Measurements from ENCODE around the gene GYG2. TPM values are rescaled to one million over a fixed set of nuclear protein-coding genes. Genes with fewer than 3 reads are reported as not detected.

The GYG2 gene
- total RNA-seq: 10.5 TPM

GRCh38 chrX:2828344-2828958, at the start of gene GYG2:
TSS of gene GYG2 (plus strand) at chrX:2828930. CDS start at chrX:2830189, 1,259 bp downstream.

GRCh38 chrX:2928583-2929434, 100.1 kb downstream of the GYG2 start, which contains the start of gene ARSD:
TSS of gene ARSD (minus strand) at chrX:2929339. CDS start at chrX:2929275, 64 bp downstream.

Other genes starting within 250 kb of the GYG2 start
- gene CD99, start 137.6 kb upstream of the GYG2 start, total RNA-seq: 77.2 TPM
- 5.5 TPM for gene XG, start 76.9 kb upstream of the GYG2 start, total RNA-seq
- 31.8 TPM for gene ARSD, start 100.4 kb downstream of the GYG2 start, total RNA-seq
- gene ARSH, start 177.6 kb downstream of the GYG2 start, total RNA-seq: not detected
- gene ARSF, start 212.5 kb downstream of the GYG2 start, total RNA-seq: 0.33 TPM